ENCODE data around the gene ABCB11.

DNA sequence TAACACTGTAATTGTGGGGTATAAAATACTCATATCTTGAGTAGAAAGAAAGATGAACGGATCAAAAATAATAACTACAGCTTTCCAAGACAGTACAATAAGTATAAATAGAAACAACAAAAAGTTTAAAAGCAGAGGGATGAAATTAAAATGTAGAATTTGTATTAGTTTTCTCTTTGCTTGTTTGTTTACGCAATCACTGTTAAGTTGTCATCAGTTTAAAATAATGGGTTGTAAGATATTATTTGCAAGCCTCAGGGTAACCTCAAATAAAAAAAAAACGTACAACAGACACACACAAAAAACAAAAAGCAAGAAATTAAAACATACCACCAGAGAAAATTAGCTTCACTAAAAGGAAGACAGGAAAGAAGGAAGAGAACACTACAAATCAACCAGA, 18.0 kb upstream of the ABCB11 start:
- no peak for TF ChIP-seq EZH2 (IDR thresholded peaks at IDR 0.05; ENCODE audit: borderline replicate concordance, insufficient read depth, low read depth, low read length, poor library complexity, severe bottlenecking)
- TF ChIP-seq, protein P1, sequence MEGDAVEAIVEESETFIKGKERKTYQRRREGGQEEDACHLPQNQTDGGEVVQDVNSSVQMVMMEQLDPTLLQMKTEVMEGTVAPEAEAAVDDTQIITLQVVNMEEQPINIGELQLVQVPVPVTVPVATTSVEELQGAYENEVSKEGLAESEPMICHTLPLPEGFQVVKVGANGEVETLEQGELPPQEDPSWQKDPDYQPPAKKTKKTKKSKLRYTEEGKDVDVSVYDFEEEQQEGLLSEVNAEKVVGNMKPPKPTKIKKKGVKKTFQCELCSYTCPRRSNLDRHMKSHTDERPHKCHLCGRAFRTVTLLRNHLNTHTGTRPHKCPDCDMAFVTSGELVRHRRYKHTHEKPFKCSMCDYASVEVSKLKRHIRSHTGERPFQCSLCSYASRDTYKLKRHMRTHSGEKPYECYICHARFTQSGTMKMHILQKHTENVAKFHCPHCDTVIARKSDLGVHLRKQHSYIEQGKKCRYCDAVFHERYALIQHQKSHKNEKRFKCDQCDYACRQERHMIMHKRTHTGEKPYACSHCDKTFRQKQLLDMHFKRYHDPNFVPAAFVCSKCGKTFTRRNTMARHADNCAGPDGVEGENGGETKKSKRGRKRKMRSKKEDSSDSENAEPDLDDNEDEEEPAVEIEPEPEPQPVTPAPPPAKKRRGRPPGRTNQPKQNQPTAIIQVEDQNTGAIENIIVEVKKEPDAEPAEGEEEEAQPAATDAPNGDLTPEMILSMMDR (IDR thresholded peaks at IDR 0.05) = no peak
